Measurements from ENCODE around the gene HOXD11. TPM values are rescaled to one million over a fixed set of nuclear protein-coding genes. Genes with fewer than 3 reads are reported as not detected.
A peak's percentile ranks its signal among the peaks of the same experiment; 100 is the strongest.

HOXD11 gene
- total RNA-seq, 1 donor from 2014 or later = not detected

- Mint-ChIP-seq H3K36me3 (ENCODE audit: low read depth) (peaks cover 7% of the 10 kb centered on the region), H3K27ac (ENCODE audit: unreplicated experiment) (no peak overlapping the region), H3K9me3 (peaks cover 7% of the 10 kb centered on the region), H3K4me3 (peak overlapping the region; percentile 67), H3K27me3 (ENCODE audit: low read depth) (peaks cover 95% of the 10 kb centered on the region), H3K4me1 (no peaks in the 10 kb centered on the region)
- no peak for DNase-seq (ENCODE audit: low read depth, low spot score)
- peak; percentile 18 for TF ChIP-seq CTCF (conservative IDR thresholded peaks at IDR 0.05)
Observed at GRCh38 chr2:176120364-176121189, 13.5 kb downstream of the HOXD11 start.

GRCh38 chr2:176121190-176122051 lies 14.3 kb downstream of the HOXD11 start:
- Mint-ChIP-seq H3K27me3 (ENCODE audit: low read depth) (peaks cover 95% of the 10 kb centered on the region), H3K4me3 (peak overlapping the region; percentile 67), H3K9me3 (peaks cover 6% of the 10 kb centered on the region), H3K27ac (ENCODE audit: unreplicated experiment) (no peak overlapping the region), H3K4me1 (no peaks in the 10 kb centered on the region), H3K36me3 (ENCODE audit: low read depth) (peaks cover 7% of the 10 kb centered on the region)
- no peak for DNase-seq (ENCODE audit: low read depth, low spot score)
- no peak for TF ChIP-seq CTCF (conservative IDR thresholded peaks at IDR 0.05)

GRCh38 chr2:176122052-176122682 lies 15.1 kb downstream of the HOXD11 start:
- DNase-seq (ENCODE audit: low read depth, low spot score) = no peak
- Mint-ChIP-seq H3K9me3 (no peaks in the 10 kb centered on the region), H3K27me3 (ENCODE audit: low read depth) (peaks cover 95% of the 10 kb centered on the region), H3K4me3 (peak overlapping the region; percentile 73), H3K36me3 (ENCODE audit: low read depth) (peaks cover 4% of the 10 kb centered on the region), H3K4me1 (no peaks in the 10 kb centered on the region), H3K27ac (ENCODE audit: unreplicated experiment) (no peak overlapping the region)
- peak; percentile 11 for TF ChIP-seq CTCF (conservative IDR thresholded peaks at IDR 0.05)

GRCh38 chr2:176122683-176123410 lies 15.8 kb downstream of the HOXD11 start, which contains the start of gene HOXD9:
Gene HOXD9 (plus strand): TSS chr2:176122719. CDS start chr2:176122769, 50 bp downstream.
- no peak within 1 kb of the TSS for H3K27ac Mint-ChIP-seq (ENCODE audit: unreplicated experiment)
- no peak for TF ChIP-seq CTCF (conservative IDR thresholded peaks at IDR 0.05)

More at GRCh38 chr2:176122683-176123410, 15.8 kb downstream of the HOXD11 start, which contains the start of gene HOXD9:
- Mint-ChIP-seq H3K4me3 (peak within 1 kb of the TSS; percentile 73), H3K9me3 (no peaks in the 10 kb centered on the region), H3K36me3 (ENCODE audit: low read depth) (peaks cover 4% of the 10 kb centered on the region), H3K27me3 (ENCODE audit: low read depth) (peaks cover 96% of the 10 kb centered on the region), H3K4me1 (no peaks in the 10 kb centered on the region)
- DNase-seq (ENCODE audit: low read depth, low spot score) = no peak
